Mesenchymal stem cell (in vitro differentiated cells and primary cell): ENCODE measurements around the gene FOXN3.

ENCODE experiments used
- DNase-seq: peaks from one replicate; pipeline ENCODE4 v3.0.0-alpha.2; 2013
- H2AFZ ChIP-seq: one replicate; pipeline ENCODE4 v1.6.1; 2013; ENCODE audit warnings: low read depth, mild to moderate bottlenecking, control low read depth, inconsistent platforms, low read length, moderate library complexity
- H2AK5ac ChIP-seq: 2 replicates; pipeline ENCODE4 v1.6.1; 2013; ENCODE audit warnings: low read length, moderate library complexity, mild to moderate bottlenecking, inconsistent platforms; ENCODE audit not compliant: severe bottlenecking
- H2BK120ac ChIP-seq: one replicate; pipeline ENCODE4 v1.6.1; 2013; ENCODE audit warnings: low read depth, mild to moderate bottlenecking, inconsistent platforms, low read length, moderate library complexity
- H2BK12ac ChIP-seq, 2 experiments: one replicate each; pipeline ENCODE4 v1.6.1; 2013; ENCODE audit warnings: inconsistent platforms in 2 of 2, low read length in 2 of 2, mild to moderate bottlenecking in 2 of 2, moderate library complexity in 2 of 2, control low read depth in 1 of 2
- H2BK15ac ChIP-seq: one replicate; pipeline ENCODE4 v1.6.1; 2013; ENCODE audit warnings: mild to moderate bottlenecking, low read depth, inconsistent platforms; ENCODE audit not compliant: poor library complexity, severe bottlenecking
- H2BK5ac ChIP-seq: 2 replicates; pipeline ENCODE4 v1.6.1; 2013; ENCODE audit warnings: low read depth, mild to moderate bottlenecking, low read length, control low read depth, inconsistent platforms; ENCODE audit not compliant: poor library complexity, severe bottlenecking
- H3K14ac ChIP-seq, 2 experiments: one replicate each; pipeline ENCODE4 v1.6.1; 2013; ENCODE audit warnings: inconsistent platforms in 2 of 2, low read length in 2 of 2, control low read depth in 1 of 2, mild to moderate bottlenecking in 1 of 2, moderate library complexity in 1 of 2
- H3K18ac ChIP-seq, 2 experiments: one replicate each; pipeline ENCODE4 v1.6.1; 2013; ENCODE audit warnings: inconsistent platforms in 2 of 2, low read length in 2 of 2, control low read depth in 1 of 2, low read depth in 1 of 2, mild to moderate bottlenecking in 1 of 2
- H3K23ac ChIP-seq, 2 experiments: one replicate each; pipeline ENCODE4 v1.6.1; 2013; ENCODE audit warnings: inconsistent platforms in 2 of 2, low read length in 2 of 2, mild to moderate bottlenecking in 2 of 2, moderate library complexity in 2 of 2, control low read depth in 1 of 2
- H3K27ac ChIP-seq: 2 replicates; pipeline ENCODE4 v1.5.1; 2013; ENCODE audit warnings: mild to moderate bottlenecking, moderate library complexity, low read length, control low read depth, inconsistent platforms; ENCODE audit not compliant: poor library complexity, severe bottlenecking
- H3K27me3 ChIP-seq, 2 experiments: 2 replicates each; pipeline versions ENCODE4 v1.6.1 to v1.7.0; 2013; ENCODE audit warnings: low read length in 2 of 2, mild to moderate bottlenecking in 2 of 2, moderate library complexity in 2 of 2, control low read depth in 1 of 2, inconsistent platforms in 1 of 2; ENCODE audit not compliant: control insufficient read depth in 1 of 2, insufficient read depth in 1 of 2
- H3K36me3 ChIP-seq, 2 experiments: 2 replicates each; pipeline versions ENCODE4 v1.6.1 to v1.7.0; 2013; ENCODE audit warnings: low read length in 2 of 2, control low read depth in 1 of 2, inconsistent platforms in 1 of 2, low read depth in 1 of 2, mild to moderate bottlenecking in 1 of 2; ENCODE audit not compliant: insufficient read depth in 2 of 2, control insufficient read depth in 1 of 2
- H3K4ac ChIP-seq, 2 experiments: one replicate each; pipeline ENCODE4 v1.6.1; 2013; ENCODE audit warnings: inconsistent platforms in 2 of 2, low read length in 2 of 2, mild to moderate bottlenecking in 2 of 2, moderate library complexity in 2 of 2, control low read depth in 1 of 2, low read depth in 1 of 2
- H3K4me1 ChIP-seq: 2 replicates; pipeline ENCODE4 v1.6.1; 2013; ENCODE audit warnings: low read depth, low read length, control low read depth; ENCODE audit not compliant: control insufficient read depth, insufficient read depth
- H3K4me2 ChIP-seq: 2 replicates; pipeline ENCODE4 v1.6.1; 2013; ENCODE audit warnings: low read length, mild to moderate bottlenecking, inconsistent platforms; ENCODE audit not compliant: poor library complexity, severe bottlenecking
- H3K4me3 ChIP-seq, 2 experiments: 2 replicates each; pipeline versions ENCODE4 v1.5.1 to v1.7.0; 2013; ENCODE audit warnings: low read length in 2 of 2, mild to moderate bottlenecking in 2 of 2, control low read depth in 1 of 2, low read depth in 1 of 2; ENCODE audit not compliant: insufficient read depth in 1 of 2
- H3K79me1 ChIP-seq: replicated peaks from 2 replicates; pipeline ENCODE4 v1.6.1; 2013; ENCODE audit warnings: mild to moderate bottlenecking, control low read depth, low read length, inconsistent platforms; ENCODE audit not compliant: poor library complexity, severe bottlenecking
- H3K9ac ChIP-seq: 2 replicates; pipeline ENCODE4 v1.7.0; 2013; ENCODE audit warnings: mild to moderate bottlenecking, low read length, moderate library complexity
- H3K9me3 ChIP-seq: 2 replicates; pipeline ENCODE4 v1.7.0; 2013; ENCODE audit warnings: mild to moderate bottlenecking, low read length; ENCODE audit not compliant: control insufficient read depth
- H4K8ac ChIP-seq: one replicate; pipeline ENCODE4 v1.6.1; 2013; ENCODE audit warnings: inconsistent platforms, mild to moderate bottlenecking, low read length, moderate library complexity
- H4K91ac ChIP-seq: one replicate; pipeline ENCODE4 v1.6.1; 2013; ENCODE audit warnings: mild to moderate bottlenecking, low read length, inconsistent platforms
- WGBS: methylation state at CpG from one replicate; pipeline ENCODE4 v1.1.7; 2013; ENCODE audit warnings: mixed read lengths; 5-methylcytosine and 5-hydroxymethylcytosine counted together

FOXN3 gene

DNA sequence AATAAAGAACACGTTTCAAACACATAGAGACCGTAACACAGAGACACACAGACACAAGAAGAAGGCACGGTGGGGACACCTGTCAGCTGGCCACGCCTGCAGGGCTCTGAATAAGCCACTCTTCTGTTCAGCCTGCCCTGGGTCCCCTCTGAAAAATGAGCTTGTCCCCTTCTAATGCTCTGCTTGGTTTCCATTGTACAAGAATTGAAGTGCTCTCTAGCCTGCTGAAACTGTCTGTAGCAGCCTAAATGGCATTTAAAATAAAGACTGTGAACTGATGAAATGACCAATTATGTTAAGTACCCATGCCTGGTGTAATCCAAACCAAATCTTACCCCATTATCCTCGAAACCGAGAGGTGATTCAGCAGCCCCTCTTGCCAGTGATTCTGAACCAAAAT, 139.8 kb downstream of the FOXN3 start:
- no peak overlapping the region for H2AFZ ChIP-seq

DNA sequence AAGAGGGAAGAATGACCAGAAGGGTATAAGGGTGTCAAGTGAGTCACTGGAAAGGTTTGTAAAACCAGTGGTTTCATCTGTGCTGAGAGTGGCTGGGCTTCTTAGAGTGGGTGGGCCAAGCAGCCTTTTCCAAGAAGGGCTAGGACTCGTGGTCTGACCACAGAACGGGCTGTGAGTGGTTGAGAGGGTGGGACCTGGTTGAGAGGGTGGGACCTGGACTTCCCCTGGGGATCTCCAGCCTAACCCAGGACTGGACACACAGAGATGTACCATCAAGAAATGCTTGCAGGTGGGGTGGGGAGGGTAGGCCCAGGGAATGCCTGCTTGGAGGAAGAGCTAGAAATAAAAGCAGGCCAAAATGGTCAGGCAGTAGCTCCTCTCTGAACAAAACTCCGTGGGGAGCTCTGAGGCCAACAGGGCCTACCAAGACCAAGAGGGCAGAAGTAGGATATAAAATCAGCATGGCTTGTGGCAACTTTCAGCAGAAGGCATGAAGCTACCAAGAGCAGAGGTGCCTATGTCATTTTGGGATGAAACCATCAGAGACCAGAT, 140.5 kb downstream of the FOXN3 start:
- WGBS: 68% methylated on average over 3 of the region's 3 CpGs
- Histone ChIP-seq H3K4me1 (peaks cover 3% of the 10 kb centered on the region), H2BK120ac (no peak overlapping the region), H3K27me3 (no peaks in the 10 kb centered on the region), H3K79me1 (peaks cover 50% of the 10 kb centered on the region), H3K9ac (no peak overlapping the region), H3K4ac (no peak overlapping the region), H3K23ac (no peak overlapping the region), H3K36me3 (peaks cover 7 to 13% of the 10 kb centered on the region in 2 experiments), H2BK15ac (no peak overlapping the region), H2BK12ac (no peak overlapping the region), H3K4me2 (no peak overlapping the region), H2BK5ac (no peak overlapping the region), H4K8ac (no peak overlapping the region), H3K9me3 (no peaks in the 10 kb centered on the region), H4K91ac (no peak overlapping the region), H3K4me3 (no peak overlapping the region), H3K18ac (no peak overlapping the region), H2AK5ac (no peak overlapping the region), H2AFZ (no peak overlapping the region), H3K27ac (no peak overlapping the region), H3K14ac (no peak overlapping the region)
- peak; percentile 59 for DNase-seq

More for the DNA sequence above, 139.8 kb downstream of the FOXN3 start:
- no peak overlapping the region for H2BK15ac ChIP-seq
- H2BK120ac ChIP-seq: no peak overlapping the region
- H3K4ac ChIP-seq: no peak overlapping the region
- no peak overlapping the region for H3K14ac ChIP-seq
- no peak overlapping the region for H3K4me2 ChIP-seq
- no peaks in the 10 kb centered on the region for H3K9me3 ChIP-seq
- H3K9ac ChIP-seq: no peak overlapping the region
- 96% methylated on average over 6 of the region's 6 CpGs for WGBS
- no peak overlapping the region for H3K27ac ChIP-seq
- no peak overlapping the region for H2AK5ac ChIP-seq
- no peak overlapping the region for H3K18ac ChIP-seq
- no peak for DNase-seq
- H3K23ac ChIP-seq: no peak overlapping the region
- peaks cover 7 to 13% of the 10 kb centered on the region in 2 experiments for H3K36me3 ChIP-seq
- H2BK5ac ChIP-seq: no peak overlapping the region
- peaks cover 3% of the 10 kb centered on the region for H3K4me1 ChIP-seq
- H2BK12ac ChIP-seq: no peak overlapping the region
- H3K27me3 ChIP-seq: no peaks in the 10 kb centered on the region
- H3K79me1 ChIP-seq: peaks cover 49% of the 10 kb centered on the region
- no peak overlapping the region for H4K8ac ChIP-seq
- H4K91ac ChIP-seq: no peak overlapping the region
- no peak overlapping the region for H3K4me3 ChIP-seq

DNA sequence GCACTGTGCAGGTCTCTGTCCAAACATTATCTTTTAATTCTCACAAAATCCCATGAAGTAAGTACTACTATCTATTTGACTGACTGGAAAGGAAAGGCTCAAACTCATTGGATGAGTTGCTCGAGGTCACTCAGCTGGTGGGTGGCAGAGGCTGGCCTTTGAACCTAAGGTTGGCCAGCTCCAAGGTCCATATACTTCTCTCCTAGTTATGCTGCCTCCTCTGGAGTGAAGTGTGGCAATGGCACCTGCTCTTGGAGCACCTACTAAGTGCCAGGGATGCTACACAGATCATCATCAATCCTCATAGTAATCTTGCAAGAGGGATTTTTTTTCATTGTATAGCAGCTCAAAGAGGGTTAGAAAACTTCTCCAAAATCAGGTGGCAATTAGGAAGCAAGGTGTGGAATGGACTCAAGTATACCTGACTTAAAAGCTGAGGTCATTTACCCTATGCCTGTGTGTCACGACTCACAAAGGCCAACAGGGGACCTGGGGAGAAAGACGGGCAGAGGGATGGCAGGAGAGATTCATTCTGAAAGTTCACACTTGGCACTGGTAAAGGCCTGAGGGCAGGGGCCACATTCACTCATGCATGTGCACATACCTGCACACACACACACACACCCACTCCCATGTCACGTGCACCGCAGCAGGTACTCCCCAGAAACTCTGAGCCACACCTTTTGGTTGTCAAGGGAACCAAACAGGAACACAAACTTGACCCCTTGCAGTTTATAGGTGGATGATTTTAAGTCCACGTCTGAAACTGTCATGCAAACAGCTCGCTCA, 146.4 kb downstream of the FOXN3 start:
- WGBS: 100% methylated on average over 3 of the region's 7 CpGs
- H2BK120ac ChIP-seq: no peak overlapping the region
- H2BK12ac ChIP-seq: no peak overlapping the region
- H4K91ac ChIP-seq: no peak overlapping the region
- no peak overlapping the region for H3K4me2 ChIP-seq
- no peak overlapping the region for H3K4ac ChIP-seq
- no peaks in the 10 kb centered on the region for H3K9me3 ChIP-seq
- H2BK15ac ChIP-seq: no peak overlapping the region
- H3K36me3 ChIP-seq: peaks cover 0 to 2% of the 10 kb centered on the region in 2 experiments
- no peak overlapping the region for H3K18ac ChIP-seq
- H3K4me1 ChIP-seq: peaks cover 2% of the 10 kb centered on the region
- no peak overlapping the region for H3K9ac ChIP-seq
- no peak overlapping the region for H3K23ac ChIP-seq
- H2BK5ac ChIP-seq: no peak overlapping the region
- H3K14ac ChIP-seq: no peak overlapping the region
- peaks cover 56% of the 10 kb centered on the region for H3K79me1 ChIP-seq
- no peak overlapping the region for H3K4me3 ChIP-seq
- no peak overlapping the region for H2AK5ac ChIP-seq
- H3K27ac ChIP-seq: no peak overlapping the region
- DNase-seq: no peak
- H2AFZ ChIP-seq: no peak overlapping the region
- H4K8ac ChIP-seq: no peak overlapping the region
- no peaks in the 10 kb centered on the region for H3K27me3 ChIP-seq

DNA sequence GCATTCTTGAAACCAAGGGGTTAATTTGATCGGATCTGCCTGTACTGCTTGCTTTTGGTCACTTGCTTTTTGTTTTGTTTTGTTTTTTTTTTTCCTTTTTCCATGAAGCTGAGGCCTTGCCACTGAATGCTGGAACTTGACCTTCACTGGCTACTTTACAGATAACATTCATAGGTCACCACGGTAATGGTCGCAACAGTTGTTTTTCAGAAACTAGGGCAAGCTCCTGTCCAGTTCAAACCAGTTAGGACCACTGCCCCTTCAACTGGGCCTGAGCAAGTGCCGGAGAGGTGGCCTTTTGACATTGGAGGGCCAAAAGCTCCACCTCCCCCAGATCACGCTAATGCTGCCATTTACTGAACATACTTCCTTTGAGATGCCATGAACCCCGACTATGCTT, 147.6 kb downstream of the FOXN3 start:
- H3K18ac ChIP-seq: no peak overlapping the region

More for the DNA sequence above, 147.6 kb downstream of the FOXN3 start:
- Histone ChIP-seq H2AK5ac (no peak overlapping the region), H3K23ac (no peak overlapping the region), H4K91ac (no peak overlapping the region), H3K9ac (no peak overlapping the region), H3K4me2 (no peak overlapping the region), H4K8ac (no peak overlapping the region), H3K27me3 (no peaks in the 10 kb centered on the region), H2BK12ac (no peak overlapping the region), H3K14ac (no peak overlapping the region), H2BK15ac (no peak overlapping the region), H2BK120ac (no peak overlapping the region), H3K4ac (no peak overlapping the region), H3K27ac (no peak overlapping the region), H3K79me1 (peaks cover 51% of the 10 kb centered on the region), H3K9me3 (no peaks in the 10 kb centered on the region), H2AFZ (no peak overlapping the region), H3K36me3 (peaks cover 0 to 2% of the 10 kb centered on the region in 2 experiments), H2BK5ac (no peak overlapping the region), H3K4me3 (no peak overlapping the region), H3K4me1 (peaks cover 2% of the 10 kb centered on the region)
- DNase-seq: no peak
- 95% methylated on average over 6 of the region's 6 CpGs for WGBS
